GM18868 (cell line): ENCODE measurements around the gene GMNN.
"Not testable (repeated sequence)": the region's sequence is repeated elsewhere in the genome, so short reads cannot be mapped to it uniquely, and the experiment has no call there.

Experiments
- ATAC-seq: cut with Tn5 transposase; IDR thresholded peaks from one replicate; pipeline ENCODE4 v1.9.1; 2021; ENCODE audit warnings: mild to moderate bottlenecking, moderate library complexity; ENCODE audit not compliant: unreplicated experiment

Gene GMNN

DNA sequence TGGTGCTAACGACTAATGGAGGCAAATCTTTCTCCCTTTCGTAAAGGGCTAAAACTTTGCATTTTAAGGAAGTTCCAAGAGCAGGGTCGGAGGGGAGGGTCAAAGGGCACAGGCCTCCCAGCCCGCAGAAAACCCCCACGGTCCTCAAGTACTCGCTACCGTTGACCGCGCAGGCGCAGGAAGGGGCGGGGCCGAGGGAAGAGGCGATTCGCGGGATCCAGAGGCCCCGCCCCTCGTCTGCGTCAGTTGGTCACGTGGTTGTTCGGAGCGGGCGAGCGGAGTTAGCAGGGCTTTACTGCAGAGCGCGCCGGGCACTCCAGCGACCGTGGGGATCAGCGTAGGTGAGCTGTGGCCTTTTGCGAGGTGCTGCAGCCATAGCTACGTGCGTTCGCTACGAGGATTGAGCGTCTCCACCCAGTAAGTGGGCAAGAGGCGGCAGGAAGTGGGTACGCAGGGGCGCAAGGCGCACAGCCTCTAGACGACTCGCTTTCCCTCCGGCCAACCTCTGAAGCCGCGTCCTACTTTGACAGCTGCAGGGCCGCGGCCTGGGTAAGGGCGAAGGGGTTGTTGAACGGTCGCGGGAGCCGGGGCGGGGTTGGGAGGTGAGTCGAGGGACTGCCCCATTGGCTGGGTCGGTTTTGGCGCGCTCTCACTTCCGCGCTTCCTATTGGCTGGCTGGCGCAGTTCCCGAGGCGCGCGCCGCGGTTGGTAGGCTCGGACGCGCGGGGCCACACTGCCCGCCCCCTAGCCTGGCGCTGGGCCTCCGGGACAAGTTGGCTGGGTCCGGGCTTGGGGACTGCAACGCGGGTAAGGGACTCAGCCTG lies at the start of gene GMNN:
Gene GMNN, plus strand, starts transcription at position 242 of the 824 bp plus-strand sequence. CDS start 2,310 bp downstream, outside the sequence.
- peak; percentile 86 for ATAC-seq

DNA sequence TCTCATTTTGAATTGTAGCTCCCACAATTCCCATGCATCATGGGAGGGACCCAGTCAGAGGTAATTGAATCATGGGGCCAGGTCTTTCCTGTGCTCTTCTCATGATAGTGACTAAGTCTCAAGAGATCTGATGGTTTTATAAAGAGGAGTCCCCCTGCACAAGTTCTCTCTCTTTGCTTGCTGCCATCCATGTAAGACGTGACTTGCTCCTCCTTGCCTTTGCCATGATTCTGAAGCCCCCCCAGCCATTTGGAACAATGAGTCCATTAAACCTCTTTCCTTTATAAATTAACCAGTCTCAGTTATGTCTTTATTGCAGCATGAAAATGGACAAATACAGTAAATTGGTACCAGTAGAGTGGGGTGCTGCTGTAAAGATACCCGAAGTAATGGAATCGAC lies 44.1 kb upstream of the GMNN start:
- not testable (repeated sequence) for ATAC-seq

GRCh38 chr6:24731456-24732134 lies 43.1 kb upstream of the GMNN start:
- ATAC-seq: not testable (repeated sequence)

DNA sequence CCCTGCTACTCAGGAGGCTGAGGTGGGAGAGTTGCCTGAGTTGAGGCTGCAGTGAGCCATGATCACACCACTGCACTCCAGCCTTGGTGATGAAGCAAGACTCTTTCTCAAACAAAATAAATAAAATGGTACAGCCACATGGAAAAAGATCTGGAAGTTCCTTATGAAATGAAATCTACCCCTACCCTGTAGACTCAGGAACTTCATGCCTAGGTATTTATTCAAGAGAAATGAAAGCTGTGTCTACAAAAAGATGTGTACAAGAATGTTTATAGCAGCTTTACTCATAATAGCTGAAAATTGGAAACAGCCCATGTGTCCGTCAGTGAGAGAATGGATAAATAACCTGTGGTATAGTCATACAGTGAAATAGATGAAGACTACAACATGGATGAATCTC lies 40.6 kb upstream of the GMNN start:
- ATAC-seq: no peak

DNA sequence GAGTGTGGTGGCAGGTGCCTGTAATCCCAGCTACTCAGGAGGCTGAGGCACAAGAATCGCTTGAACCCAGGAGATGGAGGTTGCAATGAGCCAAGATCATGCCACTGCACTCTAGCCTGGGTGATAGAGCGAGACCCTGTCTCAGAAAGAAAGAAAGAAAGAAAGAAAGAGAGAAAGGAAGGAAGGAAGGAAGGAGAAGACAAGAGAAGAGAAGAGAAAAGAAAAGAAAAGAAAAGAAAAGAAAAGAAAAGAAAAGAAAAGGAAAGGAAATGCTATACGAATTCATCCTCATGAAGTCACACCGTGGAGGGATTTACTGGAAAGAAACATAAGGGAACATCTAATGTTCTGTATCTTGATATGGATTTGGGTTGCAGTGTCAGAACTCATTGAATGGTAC lies 40.0 kb upstream of the GMNN start:
- ATAC-seq: not testable (repeated sequence)

- ATAC-seq: no peak
Measured at GRCh38 chr6:24738741-24739140, 36.0 kb upstream of the GMNN start.

DNA sequence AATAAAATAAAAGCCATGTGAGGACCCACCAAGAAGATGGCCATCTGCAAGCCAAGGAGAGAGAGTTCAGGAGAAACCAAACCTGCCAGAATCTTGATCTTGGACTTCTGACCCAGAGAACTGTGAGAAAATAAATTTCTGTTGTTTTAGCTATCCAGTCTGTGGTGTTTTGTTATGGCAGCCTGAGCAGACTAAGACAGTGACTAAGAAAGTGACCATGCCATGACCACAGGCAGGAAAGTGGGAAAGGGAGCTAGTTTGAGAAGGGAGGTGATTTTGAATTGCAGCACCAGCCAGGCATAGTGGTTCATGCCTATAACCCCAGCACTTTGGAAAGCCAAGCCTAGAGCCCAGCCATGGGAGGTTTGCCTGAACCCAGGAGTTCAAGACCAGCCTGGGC lies 33.9 kb upstream of the GMNN start:
- ATAC-seq: no peak

DNA sequence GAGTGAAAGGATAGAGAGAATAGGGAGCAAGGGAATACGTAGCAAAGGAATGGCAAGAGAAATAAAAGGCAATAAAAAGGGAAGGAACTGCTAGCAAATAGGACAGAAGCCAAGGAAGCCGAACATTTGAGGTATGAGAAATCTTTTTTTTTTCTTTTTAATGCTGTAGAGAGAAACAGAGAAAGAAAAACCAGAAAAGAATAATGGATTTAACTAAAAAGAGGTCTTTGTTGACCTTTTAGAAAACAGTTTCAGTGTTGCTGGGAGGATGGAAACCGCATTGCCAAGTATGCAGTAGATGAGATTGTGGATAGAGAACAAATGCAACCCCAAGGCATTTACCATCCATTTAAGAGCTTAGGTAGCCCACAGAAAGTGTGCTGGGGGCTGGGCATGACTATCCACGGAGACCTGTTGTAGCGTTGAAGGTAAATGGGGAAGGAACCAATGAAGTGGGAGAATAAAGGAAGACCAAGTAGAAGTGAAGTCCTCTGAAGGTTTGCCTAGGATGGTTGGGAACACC lies 32.5 kb upstream of the GMNN start:
- no peak for ATAC-seq

DNA sequence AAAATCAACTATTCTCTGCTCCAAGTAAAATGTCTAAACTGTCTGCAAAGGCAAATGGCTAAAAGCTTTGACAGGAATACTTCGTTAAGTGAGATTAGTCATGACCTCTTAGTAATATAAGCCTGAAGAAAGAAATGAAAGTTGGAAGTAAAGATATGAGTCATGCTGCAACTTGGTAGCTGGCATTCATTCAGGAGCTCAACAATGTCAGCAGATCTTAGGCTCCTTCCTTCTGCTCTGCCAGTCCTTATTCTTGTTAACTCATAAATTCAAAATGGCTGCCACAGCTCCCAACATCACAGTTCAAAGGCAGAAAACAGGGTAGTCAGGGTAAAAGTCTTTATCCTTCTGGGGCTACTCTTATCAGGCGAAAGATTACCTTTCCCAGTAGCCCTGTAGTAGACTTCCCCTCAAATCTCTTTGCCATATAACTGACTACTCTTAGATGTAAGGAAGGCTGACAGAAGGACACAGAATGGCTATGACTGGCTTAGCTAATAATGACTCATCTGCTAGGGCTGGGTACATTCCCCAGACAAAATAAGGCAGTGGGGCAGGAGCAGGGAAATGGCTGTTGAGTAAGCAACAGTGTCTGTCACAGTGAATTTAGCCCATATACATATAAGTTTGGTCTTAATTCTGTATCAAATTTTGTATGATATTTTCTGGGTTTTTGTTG lies 31.3 kb upstream of the GMNN start:
- peak; percentile 95 for ATAC-seq

DNA sequence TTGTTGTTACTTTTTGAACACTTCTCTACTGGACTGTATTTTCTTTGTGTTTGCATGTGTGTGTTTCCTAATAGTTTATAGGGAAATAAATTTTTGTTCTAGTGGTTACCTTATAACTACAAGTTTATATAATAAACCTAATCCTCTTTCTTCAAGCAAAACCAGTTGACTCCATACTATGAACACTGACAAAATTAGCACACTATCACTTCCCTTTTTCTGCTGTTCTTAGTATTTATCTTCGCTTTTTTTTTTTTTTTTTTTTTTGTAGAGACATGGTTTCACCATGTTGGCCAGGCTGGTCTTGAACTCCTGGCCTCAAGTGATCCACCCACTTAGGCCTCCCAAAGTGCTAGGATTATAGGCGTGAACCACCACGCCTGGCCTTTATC lies 30.8 kb upstream of the GMNN start:
- ATAC-seq: peak; percentile 44

DNA sequence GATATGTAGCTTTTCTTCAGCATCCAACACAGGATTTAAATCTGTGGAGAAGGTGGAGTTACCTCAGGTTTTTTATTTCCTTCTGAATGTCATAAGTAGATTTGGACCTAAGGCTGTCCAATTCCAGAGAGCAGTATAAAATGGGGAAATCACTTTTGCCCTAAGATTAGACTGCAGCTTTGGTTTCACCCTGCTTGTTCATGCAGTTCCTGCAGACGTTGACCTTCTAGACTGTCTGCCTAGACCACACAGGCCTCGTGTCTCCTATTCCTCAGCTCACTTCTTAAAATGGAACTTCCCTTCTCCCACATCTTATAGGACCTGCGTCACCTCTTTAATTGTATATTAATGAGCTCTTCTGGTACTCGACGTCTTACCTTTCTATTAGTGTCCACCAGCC lies 29.8 kb upstream of the GMNN start:
- ATAC-seq: no peak

GRCh38 chr6:24749297-24749696 lies 25.4 kb upstream of the GMNN start:
- ATAC-seq: no peak

DNA sequence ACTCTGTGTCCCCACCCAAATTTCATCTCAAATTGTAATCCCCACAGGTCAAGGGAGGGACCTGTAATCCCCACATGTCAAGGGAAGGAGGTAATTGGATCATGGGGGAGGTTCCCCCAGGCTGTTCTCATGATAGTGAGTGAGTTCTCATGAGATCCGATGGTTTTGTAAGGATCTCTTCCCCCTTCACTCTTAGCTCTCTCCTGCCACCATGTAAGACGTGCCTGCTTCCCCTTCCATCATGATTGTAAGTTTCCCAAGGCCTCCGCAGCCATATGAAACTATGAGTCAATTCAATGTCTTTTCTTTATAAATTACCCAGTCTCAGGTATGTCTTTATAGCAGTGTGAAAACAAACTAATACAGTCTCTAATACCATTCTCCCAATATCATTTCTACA lies 23.9 kb upstream of the GMNN start:
- not testable (repeated sequence) for ATAC-seq

DNA sequence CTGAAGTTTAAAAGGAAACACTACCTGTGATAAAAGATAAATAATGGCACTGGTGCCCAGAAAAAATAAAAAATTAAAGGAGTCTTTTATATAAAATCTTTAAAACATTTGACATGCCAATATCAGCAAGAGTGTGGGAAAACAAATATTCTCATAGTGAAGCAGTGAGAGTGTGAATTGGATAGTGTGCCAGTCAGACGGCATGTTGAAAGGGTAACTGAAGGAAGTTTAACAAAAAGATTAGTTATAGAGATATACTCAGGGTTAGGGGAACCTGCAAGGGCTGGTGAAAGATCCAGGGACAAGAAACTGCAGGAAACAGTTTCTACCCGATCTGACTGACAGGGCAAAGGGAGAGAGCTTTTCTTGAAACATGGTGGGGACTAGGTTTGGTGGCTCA lies 22.2 kb upstream of the GMNN start:
- no peak for ATAC-seq

DNA sequence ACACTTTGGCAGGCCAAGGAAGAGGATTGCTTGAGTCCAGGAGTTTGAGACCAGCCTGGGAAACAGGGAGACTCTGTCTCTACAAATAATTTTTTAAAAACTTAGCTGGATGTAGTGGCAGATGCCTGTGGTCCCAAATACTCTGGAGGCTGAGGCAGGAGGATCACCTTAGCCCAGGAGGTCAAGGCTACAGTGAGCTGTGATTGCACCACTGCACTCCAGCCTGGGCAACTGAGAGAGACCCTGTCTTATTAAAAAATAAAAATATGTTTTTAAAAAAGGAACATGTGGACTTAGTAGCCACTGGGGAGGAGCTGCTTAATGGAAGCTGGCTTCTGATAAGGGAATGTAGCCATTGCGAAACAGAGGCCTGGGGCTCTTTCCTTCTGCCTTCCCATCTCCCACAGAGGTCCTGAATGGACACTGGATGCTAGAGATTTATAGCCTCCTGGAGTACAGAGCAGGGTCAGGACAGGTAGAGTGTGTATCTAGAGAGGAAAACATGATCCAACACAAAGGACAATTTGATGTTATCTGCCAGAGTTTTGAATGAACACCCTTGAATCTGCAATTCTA lies 21.7 kb upstream of the GMNN start:
- ATAC-seq: no peak

GRCh38 chr6:24753545-24753944 lies 21.2 kb upstream of the GMNN start:
- no peak for ATAC-seq

DNA sequence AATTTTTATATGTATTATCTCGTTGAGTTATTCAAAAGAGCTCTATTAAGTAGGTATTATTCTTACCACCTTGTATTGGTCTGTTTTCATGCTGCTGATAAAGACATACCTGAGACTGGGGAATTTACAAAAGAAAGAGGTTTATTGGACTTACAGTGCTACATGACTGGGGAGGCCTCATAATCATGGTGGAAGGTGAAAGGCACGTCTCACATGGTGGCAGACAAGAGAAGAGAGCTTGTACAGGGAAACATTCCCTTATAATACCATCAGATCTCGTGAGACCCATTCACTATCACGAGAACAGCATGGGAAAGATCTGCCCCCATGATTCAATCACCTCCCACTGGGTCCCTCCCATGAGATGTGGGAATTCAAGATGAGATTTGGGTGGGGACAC lies 20.4 kb upstream of the GMNN start:
- ATAC-seq: not testable (repeated sequence)

DNA sequence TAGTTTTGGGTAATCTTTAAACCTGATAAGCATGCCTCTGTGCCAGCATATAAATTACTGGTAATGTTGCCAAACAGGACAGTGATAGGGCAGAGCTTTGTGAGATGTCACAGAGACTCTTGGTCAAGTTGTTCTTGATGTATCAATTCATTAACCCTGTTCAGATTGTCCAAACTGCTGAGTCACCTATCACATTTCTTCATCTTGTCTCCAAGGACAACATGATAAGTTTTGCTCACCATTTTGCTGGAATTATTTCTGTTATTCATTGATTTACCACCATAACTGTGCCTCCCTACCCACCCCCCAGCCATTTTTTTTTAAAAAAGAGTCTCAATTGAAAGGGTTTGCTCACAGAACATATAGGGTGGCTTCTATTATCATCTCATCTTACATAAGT lies 19.5 kb upstream of the GMNN start:
- no peak for ATAC-seq

GRCh38 chr6:24757611-24758010 lies 17.1 kb upstream of the GMNN start:
- ATAC-seq: no peak

DNA sequence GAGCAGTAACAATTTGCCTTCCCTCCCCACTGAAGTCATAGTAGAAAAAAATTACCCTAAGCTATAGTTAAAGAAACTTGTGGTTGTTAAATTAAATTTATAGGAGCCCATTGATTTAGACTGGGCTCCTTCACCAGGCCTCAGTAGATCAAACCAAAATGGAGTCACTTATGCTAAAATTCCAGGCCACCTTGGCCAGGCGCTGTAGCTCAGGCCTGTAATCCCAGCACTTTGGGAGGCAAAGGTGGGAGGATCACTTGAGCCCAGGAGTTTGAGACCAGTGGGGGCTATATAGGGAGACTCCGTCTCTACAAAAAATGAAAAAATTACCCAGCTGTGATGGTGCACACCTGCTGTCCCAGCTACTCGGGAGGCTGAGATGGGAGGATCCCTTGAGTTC lies 15.0 kb upstream of the GMNN start:
- ATAC-seq: no peak

GRCh38 chr6:24760210-24760609 lies 14.5 kb upstream of the GMNN start:
- no peak for ATAC-seq
